Tibial artery (tissue), 4 donors: Measurements from ENCODE around the gene TMPRSS3.

Source experiments
- DNase-seq, 2 donors: peaks; one replicate each; pipeline ENCODE4 v3.0.0-alpha.2; 2019
- H3K27ac ChIP-seq, 2 donors: fragments of 200-600 bp; sonication (generic) in 1 of 2; 1 replicate in 1 of 2; 2 replicates in 1 of 2; pipeline ENCODE4 v1.5.1; 2018 to 2019; ENCODE audit warnings: mild to moderate bottlenecking in 1 of 2
- H3K27me3 ChIP-seq, 2 donors: fragments of 200-600 bp; sonication (generic) in 1 of 2; one replicate each; pipeline versions ENCODE4 v1.5.1 to v1.6.0; 2016 to 2019
- H3K36me3 ChIP-seq, 3 donors: fragments of 200-600 bp; sonication (generic) in 2 of 3; one replicate each; pipeline ENCODE4 v1.5.1; 2016 to 2019; ENCODE audit warnings: mild to moderate bottlenecking in 2 of 3
- H3K4me1 ChIP-seq, 4 donors: fragments of 200-600 bp; sonication (generic) in 2 of 4; 1 replicate in 3 of 4; 2 replicates in 1 of 4; pipeline ENCODE4 v1.5.1; 2016 to 2019
- H3K4me3 ChIP-seq, 2 donors: fragments of 200-600 bp; sonication (generic) in 1 of 2; 1 replicate in 1 of 2; 2 replicates in 1 of 2; pipeline ENCODE4 v1.5.1; 2018 to 2019; ENCODE audit warnings: mild to moderate bottlenecking in 2 of 2
- H3K9me3 ChIP-seq, 3 donors: fragments of 200-600 bp; sonication (generic) in 1 of 3; one replicate each; pipeline ENCODE4 v1.5.1; 2016 to 2019
- CTCF ChIP-seq, 2 experiments: fragments of 200-600 bp in 1 of 2; fragments of 450-650 bp in 1 of 2; IDR thresholded peaks; one replicate each; pipeline ENCODE4 v1.5.1; 2017 to 2019; ENCODE audit warnings: antibody characterized with exemption in 2 of 2, mild to moderate bottlenecking in 1 of 2, moderate library complexity in 1 of 2
- intact Hi-C: fragments of 100-400 bp; cut with DNase I; formaldehyde crosslinking; loops from one replicate; pipeline ENCODE4 v1.15.0; 2023; ENCODE audit warnings: low total_unique reads

The TMPRSS3 gene

GRCh38 chr21:42378418-42378817, 17.4 kb downstream of the TMPRSS3 start:
- no peaks in the 10 kb centered on the region for H3K36me3 ChIP-seq
- H3K4me1 ChIP-seq: no peaks in the 10 kb centered on the region
- no peak overlapping the region for H3K27ac ChIP-seq
- no peak for TF ChIP-seq CTCF (IDR thresholded peaks at IDR 0.05)
- DNase-seq: peak in 1 of 2 donors; percentile 3
- peaks cover 0 to 16% (median 15%) of the 10 kb centered on the region in 3 donors for H3K9me3 ChIP-seq
- H3K27me3 ChIP-seq: peaks cover 0 to 46% of the 10 kb centered on the region in 2 donors
- H3K4me3 ChIP-seq: no peak overlapping the region
- intact Hi-C loops: no loop called here

- no peaks in the 10 kb centered on the region for H3K36me3 ChIP-seq
- intact Hi-C loops: no loop called here
- H3K4me3 ChIP-seq: no peak overlapping the region
- peaks cover 0 to 16% (median 15%) of the 10 kb centered on the region in 3 donors for H3K9me3 ChIP-seq
- H3K27me3 ChIP-seq: peaks cover 0 to 44% of the 10 kb centered on the region in 2 donors
- H3K4me1 ChIP-seq: no peaks in the 10 kb centered on the region
- peak in 1 of 2 donors; percentile 38 for DNase-seq
- TF ChIP-seq CTCF (IDR thresholded peaks at IDR 0.05): no peak
- no peak overlapping the region for H3K27ac ChIP-seq
Observed at GRCh38 chr21:42377951-42378340, 17.9 kb downstream of the TMPRSS3 start.

GRCh38 chr21:42377211-42377950, 18.5 kb downstream of the TMPRSS3 start:
- Histone ChIP-seq H3K36me3 (no peaks in the 10 kb centered on the region), H3K4me3 (no peak overlapping the region), H3K4me1 (no peaks in the 10 kb centered on the region), H3K9me3 (peaks cover 0 to 15% (median 12%) of the 10 kb centered on the region in 3 donors), H3K27me3 (peaks cover 0 to 44% of the 10 kb centered on the region in 2 donors), H3K27ac (no peak overlapping the region)
- TF ChIP-seq CTCF (IDR thresholded peaks at IDR 0.05): no peak
- DNase-seq: peak in 1 of 2 donors; percentile 40
- intact Hi-C loops: no loop called here

GRCh38 chr21:42376338-42376982, 19.4 kb downstream of the TMPRSS3 start:
- no peak for TF ChIP-seq CTCF (IDR thresholded peaks at IDR 0.05)
- Histone ChIP-seq H3K27me3 (peaks cover 0 to 44% of the 10 kb centered on the region in 2 donors), H3K27ac (no peak overlapping the region)

GRCh38 chr21:42375966-42376337, 19.9 kb downstream of the TMPRSS3 start:
- intact Hi-C loops: no loop called here
- Histone ChIP-seq H3K4me3 (no peak overlapping the region), H3K27me3 (peaks cover 0 to 46% of the 10 kb centered on the region in 2 donors), H3K9me3 (peaks cover 0 to under 1% (median 0%) of the 10 kb centered on the region in 3 donors), H3K4me1 (no peaks in the 10 kb centered on the region), H3K36me3 (no peaks in the 10 kb centered on the region), H3K27ac (no peak overlapping the region)
- TF ChIP-seq CTCF (IDR thresholded peaks at IDR 0.05): no peak
- no peak for DNase-seq

More at GRCh38 chr21:42376338-42376982, 19.4 kb downstream of the TMPRSS3 start:
- H3K4me1 ChIP-seq: no peaks in the 10 kb centered on the region
- DNase-seq: no peak
- intact Hi-C loops: no loop called here
- no peaks in the 10 kb centered on the region for H3K36me3 ChIP-seq
- H3K9me3 ChIP-seq: peaks cover 0 to 6% (median 3%) of the 10 kb centered on the region in 3 donors
- no peak overlapping the region for H3K4me3 ChIP-seq
